Muscle of arm (tissue), 14 donors: ENCODE measurements around the gene STH. TPM values are rescaled to one million over a fixed set of nuclear protein-coding genes. Genes with fewer than 3 reads are reported as not detected.
"Not testable (repeated sequence)": the region's sequence is repeated elsewhere in the genome, so short reads cannot be mapped to it uniquely, and the experiment has no call there.

ENCODE experiments used
- DNase-seq: peaks from one replicate; pipeline ENCODE4 v3.0.0-alpha.2; 2013
- long read RNA-seq, 11 donors: transcript quantifications; one replicate each; lab custom pipeline, GENCODE V29; 2026
- polyA plus RNA-seq, 12 donors: library from polyadenylated mRNA; unstranded; fragments of 120-200 nt; gene quantifications; one replicate each; pipeline ENCODE4 v1.2.1, GENCODE V29; 2013; ENCODE audit not compliant: insufficient read length in 12 of 12

The STH gene, protein sequence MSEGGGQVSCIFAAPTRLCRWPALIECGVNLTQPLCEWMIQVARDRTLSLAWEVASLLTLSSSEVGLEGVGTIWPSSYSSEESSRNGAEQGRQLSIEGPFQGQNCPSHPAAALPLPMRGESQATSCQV
- polyA plus RNA-seq, result under 1 TPM in 1 of 12 donors, not detected in 11; 0.57 TPM
- long read RNA-seq, donor 1, result 0 reads
- long read RNA-seq, donor 2, result 0 reads
- long read RNA-seq, donor 3, result 0 reads
- long read RNA-seq, donor 4, result 0 reads
- long read RNA-seq, donor 5, result 0 reads
- long read RNA-seq, donor 6, result 0 reads
- long read RNA-seq, donor 7, partial matches to known transcripts, result 0 of 1 reads
- long read RNA-seq, donor 7, other reads (novel, unspliced or antisense), result 0 of 1 reads
- long read RNA-seq, donor 8, result 0 reads
- long read RNA-seq, donor 9, result 0 reads
- long read RNA-seq, donor 10, result 0 reads
- long read RNA-seq, donor 11, result 0 reads

DNA sequence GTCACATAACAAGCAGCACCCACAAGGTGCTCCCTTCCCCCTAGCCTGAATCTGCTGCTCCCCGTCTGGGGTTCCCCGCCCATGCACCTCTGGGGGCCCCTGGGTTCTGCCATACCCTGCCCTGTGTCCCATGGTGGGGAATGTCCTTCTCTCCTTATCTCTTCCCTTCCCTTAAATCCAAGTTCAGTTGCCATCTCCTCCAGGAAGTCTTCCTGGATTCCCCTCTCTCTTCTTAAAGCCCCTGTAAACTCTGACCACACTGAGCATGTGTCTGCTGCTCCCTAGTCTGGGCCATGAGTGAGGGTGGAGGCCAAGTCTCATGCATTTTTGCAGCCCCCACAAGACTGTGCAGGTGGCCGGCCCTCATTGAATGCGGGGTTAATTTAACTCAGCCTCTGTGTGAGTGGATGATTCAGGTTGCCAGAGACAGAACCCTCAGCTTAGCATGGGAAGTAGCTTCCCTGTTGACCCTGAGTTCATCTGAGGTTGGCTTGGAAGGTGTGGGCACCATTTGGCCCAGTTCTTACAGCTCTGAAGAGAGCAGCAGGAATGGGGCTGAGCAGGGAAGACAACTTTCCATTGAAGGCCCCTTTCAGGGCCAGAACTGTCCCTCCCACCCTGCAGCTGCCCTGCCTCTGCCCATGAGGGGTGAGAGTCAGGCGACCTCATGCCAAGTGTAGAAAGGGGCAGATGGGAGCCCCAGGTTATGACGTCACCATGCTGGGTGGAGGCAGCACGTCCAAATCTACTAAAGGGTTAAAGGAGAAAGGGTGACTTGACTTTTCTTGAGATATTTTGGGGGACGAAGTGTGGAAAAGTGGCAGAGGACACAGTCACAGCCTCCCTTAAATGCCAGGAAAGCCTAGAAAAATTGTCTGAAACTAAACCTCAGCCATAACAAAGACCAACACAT lies at the start of gene STH:
Gene STH, plus strand, starts transcription at position 264 of the 913 bp plus-strand sequence. Its CDS starts 30 bp downstream, at position 294.
- no peak for DNase-seq

DNA sequence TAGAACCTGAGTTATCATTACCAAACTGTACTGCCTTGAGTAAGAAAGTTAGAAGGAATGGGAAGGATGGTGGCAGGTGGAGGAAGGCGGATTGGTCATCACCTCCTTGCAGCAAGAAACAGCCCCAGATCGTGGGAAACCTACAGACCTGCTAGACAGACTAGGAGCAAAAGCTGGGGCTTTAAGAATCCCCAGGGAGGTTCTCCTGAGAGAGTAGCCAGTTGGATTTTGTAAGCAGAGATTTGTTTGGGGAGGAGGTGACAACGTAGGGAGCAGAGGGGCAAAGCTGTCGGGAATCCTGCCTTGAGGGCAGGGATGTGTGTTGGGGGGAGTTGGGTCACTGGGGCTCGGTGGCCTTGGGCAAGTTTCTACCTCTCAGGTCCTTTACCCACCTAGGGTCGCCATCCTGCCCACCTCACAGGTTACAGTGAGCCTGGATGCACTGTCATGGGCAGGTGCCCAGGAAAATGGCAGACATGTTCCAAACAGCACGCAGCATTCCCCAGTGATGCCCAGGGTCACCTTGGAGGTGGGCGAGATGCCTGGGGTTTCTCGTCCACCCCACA lies 49.2 kb upstream of the STH start:
- no peak for DNase-seq

DNA sequence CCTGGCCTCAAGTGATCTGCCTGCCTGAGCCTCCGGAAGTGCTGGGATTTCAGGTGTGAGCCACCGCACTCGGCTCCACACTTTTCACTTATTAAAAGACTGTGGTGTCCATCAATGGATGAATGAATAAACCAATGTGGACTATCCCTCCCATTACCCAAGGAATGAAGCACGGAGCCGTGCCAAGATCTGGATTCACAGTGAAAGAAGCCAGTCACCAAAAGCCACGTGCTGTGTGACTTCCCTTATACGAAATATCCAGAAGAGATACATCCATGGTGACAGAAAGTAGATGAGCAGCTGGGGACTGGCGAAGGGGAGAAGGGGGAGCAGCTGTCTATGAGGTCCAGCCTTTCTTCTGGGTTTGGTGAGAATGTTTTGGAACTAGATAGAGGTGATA lies 48.2 kb upstream of the STH start:
- DNase-seq, result no peak

DNA sequence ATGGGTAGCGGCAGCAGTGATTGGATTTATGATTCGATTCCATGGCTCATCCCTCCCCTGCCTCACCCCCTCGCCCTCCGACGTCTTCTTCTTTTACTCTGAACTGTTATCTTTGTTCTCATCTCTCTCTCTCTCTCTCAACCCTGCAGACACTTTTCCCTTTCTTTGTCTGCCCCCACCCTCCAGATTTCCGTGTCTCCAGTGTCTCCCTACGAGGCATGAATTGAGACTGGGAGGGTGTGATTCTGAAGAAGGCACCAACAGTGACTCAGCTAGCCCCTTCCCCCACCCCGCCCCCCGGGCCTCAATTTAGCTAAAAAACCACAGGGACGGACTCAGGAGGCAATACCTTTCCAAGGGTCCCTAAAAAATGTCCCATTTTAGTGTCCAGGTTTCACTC lies 47.6 kb upstream of the STH start:
- no peak for DNase-seq

DNA sequence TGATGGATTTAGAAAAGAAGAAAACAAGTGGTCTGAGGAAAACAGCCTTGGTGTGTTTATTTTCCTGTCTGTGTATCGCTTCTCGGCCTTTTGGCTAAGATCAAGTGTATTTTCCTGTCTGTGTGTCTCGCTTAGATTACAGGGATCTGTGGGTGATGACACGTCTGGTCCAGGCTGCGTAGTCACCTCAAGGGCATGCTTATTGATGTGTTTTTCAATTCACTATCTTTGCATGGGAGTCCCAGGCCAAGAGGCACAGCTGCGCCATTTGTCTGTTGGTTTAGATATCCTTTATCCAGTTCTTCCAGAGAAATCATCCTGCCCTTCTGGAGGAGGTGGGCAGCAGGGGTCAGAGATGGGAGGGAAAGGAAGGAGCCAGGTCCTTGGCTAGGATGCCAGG lies 47.1 kb upstream of the STH start:
- no peak for DNase-seq

DNA sequence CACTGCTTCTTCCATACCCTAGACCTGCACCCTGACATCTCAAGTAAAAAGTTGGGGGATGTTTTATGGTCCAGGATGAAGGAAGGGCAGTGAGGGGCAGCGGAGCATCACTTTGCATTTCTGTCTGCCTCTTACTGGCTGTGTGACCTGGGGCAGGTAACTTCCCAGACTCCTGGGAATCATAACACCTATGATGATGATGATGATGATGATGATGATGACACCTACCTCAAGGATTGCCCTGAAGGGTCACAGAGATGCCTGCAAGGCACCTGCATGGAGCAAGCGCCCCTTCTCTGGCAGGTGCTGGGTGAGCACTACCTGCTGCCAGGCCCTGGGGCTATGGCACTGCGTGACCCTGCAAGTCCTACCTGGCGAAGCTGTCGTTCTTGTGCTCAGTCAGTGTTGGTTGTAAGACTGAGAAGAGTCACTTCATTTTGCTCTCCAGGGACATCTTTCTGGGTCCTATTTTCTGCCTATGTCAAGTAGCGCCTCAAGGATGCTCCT lies 46.2 kb upstream of the STH start:
- DNase-seq, result no peak

DNA sequence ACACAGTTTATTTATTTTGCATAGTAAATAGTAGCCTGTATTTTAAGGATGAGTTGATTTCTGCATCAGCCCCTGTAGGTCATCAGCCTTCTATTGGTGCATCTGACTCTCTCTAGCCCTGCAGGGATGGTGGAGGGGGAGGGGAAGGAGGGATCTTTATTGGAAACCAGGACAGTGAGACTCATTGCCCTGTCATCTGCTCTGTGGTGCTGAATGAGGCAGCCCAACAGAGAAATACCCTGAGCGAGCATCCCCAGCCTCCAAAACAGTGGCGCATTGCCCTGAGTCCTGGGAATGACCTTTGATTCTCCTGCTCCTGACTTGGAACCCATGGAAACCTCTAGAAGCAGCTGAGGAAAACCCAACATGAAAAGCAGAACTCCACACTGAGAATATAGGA lies 45.5 kb upstream of the STH start:
- no peak for DNase-seq

DNA sequence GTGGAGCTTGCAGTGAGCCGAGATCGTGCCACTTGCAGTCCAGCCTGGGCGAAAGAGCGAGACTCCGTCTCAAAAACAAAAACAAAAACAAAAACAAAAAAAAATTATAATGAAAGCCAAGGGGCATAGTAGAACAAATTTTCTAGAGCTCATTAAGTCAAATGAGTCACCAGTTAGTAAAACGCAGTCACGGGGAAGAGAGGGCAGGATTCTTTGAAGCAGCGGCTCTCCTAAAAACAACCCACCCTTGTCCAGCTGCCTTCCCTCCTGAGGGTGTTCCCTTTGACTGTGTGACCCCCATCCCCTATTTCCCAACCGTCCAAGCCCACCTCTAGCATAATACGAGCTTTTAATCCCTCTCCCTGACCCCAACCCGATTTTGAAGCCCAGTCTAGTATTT lies 44.1 kb upstream of the STH start:
- DNase-seq, result no peak

DNA sequence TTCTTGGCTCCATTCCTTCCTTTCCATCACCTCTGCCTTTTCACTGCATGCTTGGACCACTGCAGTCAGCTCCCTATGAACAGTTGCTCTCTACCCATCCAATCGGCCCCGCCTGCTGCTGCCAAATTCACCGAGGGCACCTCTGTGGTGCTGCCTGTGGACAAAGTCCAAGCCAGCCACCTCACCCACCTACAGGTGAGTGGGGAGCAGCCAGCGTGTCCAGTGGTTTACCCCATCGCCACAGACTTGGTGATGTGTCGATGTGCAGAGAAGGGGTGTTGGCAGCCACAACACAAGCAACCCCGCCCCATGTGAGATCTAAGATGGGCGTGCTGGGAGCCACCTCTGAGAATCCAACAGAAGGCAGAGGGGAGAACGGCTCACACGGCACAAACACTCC lies 43.7 kb upstream of the STH start:
- DNase-seq, result no peak

DNA sequence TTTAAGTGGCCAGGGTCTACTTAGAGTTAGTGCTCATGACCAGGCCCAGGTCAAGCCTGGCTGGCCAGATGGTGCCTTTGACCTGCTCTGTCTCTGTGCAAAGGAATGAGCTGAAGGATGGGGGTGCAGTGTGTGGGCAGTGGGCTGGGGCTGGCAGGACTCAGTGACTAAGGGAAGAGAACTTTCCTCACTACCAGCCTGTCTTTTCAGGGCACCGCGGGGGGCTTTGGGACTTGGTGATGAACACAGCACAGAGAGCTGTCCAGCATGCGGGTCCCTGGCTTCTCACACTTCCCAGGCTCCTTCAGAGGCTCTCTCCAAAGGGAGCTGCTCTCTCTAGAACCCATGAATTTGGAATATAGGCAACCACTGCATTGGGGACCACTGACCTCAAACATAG lies 43.0 kb upstream of the STH start:
- DNase-seq, result no peak

DNA sequence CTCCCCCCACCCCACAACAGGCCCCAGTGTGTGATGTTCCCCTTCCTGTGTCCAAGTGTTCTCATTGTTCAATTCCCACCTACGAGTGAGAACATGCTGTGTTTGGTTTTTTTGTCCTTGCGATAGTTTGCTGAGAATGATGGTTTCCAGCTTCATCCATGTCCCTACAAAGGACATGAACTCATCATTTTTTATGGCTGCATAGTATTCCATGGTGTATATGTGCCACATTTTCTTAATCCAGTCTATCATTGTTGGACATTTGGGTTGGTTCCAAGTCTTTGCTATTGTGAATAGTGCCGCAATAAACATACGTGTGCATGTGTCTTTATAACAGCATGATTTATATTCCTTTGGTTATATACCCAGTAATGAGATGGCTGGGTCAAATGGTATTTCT lies 42.3 kb upstream of the STH start:
- DNase-seq, result not testable (repeated sequence)

DNA sequence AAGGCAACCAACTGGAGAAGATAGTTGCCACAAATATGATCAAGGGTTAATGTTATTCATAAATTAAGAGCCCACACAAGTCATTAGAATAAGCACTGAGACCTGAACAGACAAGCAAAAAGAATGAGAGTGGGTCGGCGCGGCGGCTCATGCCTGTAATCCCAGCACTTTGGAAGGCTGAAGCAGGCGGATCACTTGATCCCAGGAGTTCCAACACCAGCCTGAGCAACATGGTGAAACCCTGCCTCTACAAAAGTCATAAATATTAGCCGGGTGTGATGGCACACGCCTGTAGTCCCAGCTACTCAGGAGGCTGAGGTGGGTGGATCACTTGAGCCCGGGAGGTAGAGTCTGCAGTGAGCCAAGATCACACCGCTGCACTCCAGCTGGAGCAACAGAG lies 40.7 kb upstream of the STH start:
- DNase-seq, result no peak

DNA sequence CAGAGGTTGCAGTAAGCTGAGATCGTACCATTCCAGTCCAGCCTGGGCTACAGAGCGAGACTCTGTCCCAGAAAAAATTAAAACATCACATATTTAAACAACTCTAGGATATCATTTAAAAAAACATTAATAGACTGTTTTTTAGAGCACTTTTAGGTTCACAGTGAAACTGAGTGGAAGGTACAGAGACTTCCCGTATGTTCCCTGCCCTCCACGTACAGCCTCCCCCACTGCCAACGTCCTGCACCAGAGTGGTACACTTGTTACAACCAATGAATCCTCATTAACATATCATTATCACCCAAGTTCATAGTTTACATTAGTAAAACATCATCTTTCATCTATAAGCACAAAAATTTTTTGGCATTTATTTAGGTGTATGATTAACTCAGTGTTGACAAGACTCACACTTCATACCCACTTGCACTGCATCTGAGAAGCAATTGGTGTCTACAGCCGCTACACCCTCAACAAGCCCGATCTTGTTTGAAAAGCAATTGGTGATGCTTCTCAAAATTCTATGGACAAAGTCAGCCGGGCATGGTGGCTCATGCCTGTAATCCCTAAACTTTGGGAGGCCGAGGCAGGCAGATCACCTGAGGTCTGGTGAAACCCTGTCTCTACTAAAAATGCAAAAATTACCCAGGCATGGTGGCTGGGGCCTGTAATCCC lies 39.9 kb upstream of the STH start:
- no peak for DNase-seq

DNA sequence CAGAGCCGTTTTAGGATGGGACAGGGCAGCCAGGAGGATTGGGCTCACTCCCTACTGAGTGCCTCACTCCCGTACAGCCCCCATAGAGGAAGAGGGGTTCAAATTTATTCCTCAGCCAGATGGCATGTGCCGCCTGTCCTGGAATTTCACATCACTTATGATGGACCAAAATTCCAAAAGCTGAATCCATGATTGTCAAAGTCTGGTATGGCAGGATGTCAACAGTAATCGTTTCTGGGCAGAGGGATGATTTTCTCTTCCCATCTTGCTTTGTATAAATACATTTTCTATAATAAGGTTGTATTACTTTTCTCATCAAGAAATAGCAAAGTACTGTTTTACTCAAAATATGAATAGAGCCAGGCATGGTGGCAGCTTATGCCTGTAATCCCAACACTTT lies 38.7 kb upstream of the STH start:
- DNase-seq, result no peak

DNA sequence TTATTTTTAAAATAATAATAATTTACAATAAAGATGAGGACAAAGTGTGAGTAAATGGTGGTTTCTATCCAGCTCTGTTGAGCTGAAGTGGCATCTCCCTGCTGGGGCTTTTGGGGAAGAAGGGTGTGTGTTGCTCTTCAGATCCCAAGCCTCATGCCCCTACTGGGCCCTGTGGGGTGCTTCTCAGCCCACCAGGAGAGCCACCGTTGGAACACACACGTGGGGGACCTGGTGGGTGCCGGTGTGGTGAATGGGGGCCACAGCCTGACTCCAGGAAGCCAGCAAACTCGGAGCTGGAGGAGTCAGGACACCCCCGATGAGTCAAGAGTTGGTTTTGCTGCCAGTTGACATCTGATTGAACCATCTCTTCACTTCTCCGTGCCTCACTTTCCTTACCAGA lies 37.8 kb upstream of the STH start:
- no peak for DNase-seq

DNA sequence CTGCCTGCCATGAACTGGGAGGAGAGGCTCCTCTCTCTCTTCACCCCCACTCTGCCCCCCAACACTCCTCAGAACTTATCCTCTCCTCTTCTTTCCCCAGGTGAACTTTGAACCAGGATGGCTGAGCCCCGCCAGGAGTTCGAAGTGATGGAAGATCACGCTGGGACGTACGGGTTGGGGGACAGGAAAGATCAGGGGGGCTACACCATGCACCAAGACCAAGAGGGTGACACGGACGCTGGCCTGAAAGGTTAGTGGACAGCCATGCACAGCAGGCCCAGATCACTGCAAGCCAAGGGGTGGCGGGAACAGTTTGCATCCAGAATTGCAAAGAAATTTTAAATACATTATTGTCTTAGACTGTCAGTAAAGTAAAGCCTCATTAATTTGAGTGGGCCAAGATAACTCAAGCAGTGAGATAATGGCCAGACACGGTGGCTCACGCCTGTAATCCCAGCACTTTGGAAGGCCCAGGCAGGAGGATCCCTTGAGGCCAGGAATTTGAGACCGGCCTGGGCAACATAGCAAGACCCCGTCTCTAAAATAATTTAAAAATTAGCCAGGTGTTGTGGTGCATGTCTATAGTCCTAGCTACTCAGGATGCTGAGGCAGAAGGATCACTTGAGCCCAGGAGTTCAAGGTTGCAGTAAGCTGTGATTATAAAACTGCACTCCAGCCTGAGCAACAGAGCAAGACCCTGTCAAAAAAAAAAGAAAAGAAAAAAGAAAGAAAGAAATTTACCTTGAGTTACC lies 36.7 kb upstream of the STH start:
- no peak for DNase-seq

DNA sequence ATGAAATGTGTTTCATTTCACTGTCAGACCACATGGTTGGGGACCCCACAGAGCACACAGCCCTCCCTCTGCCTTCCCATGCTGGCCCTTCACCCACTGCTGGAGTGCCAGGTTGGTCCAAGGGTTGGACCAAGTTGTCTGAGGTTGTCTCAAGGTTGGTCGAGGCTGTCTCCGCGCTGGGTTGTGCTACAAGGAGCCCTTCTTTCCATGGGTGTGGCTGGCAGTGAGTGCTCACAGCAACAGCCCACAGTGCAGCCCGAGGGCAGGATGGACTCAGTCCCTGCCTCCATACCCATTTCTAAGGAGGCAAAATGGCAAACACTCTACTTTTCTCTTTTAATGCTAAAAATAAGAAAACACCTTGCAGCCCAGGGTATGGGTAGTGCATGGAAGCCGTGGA lies 35.8 kb upstream of the STH start:
- DNase-seq, result no peak

DNA sequence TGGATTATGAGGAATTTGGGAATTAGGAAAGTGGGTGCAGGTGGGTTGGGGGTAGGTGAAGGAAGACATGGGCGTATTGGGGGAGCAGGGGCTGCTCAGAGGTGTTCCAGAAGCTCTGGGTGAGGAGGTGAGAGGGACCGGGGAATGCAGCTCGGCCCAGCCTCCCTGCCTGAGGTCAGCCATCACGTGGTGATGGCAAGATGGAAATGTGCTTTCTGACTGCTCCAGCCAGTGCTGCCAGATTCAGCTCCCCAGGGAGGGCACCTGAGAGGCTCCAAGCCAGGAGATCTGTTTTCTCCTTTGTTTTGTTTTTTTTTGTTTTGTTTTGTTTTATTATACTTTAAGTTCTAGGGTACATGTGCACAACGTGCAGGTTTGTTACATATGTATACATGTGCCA lies 35.2 kb upstream of the STH start:
- DNase-seq, result no peak

DNA sequence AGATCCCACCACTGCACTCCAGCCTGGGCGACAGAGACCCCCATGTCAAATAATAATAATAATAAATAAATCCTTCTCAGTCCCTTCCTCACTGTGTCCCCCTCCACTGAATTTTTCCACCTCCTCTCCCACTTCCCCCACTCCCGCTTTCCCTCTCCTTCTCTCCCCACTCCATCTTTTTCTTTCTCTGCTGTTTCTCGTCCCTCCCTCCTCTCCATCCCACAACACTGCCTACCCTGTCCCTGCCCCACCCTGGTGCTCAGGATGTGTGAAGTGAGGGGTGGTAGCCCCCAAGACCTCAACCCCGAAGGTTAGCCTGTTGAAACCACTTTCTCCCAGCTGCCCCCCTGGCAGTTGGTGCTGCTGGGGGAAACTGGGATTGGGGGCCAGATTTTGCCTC lies 34.4 kb upstream of the STH start:
- DNase-seq, result no peak

DNA sequence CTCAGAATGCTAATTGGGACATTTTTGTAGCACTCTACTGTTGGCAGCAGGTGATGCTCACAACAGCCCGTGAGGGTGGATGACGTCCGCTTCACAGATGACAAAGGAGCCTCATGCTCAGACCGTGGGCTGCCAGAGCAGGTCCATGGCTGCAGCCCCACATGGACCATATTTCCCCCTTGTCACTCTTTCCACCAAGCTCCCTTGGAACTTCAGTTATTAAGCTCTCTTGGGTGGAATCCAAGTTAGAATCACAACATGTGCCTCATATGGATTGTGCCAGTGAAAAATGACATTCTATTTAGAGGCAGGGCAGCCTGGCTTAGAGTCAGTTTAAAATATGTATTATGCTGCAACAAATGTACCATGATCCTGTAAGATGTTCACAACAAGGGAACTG lies 33.2 kb upstream of the STH start:
- DNase-seq, result no peak

DNA sequence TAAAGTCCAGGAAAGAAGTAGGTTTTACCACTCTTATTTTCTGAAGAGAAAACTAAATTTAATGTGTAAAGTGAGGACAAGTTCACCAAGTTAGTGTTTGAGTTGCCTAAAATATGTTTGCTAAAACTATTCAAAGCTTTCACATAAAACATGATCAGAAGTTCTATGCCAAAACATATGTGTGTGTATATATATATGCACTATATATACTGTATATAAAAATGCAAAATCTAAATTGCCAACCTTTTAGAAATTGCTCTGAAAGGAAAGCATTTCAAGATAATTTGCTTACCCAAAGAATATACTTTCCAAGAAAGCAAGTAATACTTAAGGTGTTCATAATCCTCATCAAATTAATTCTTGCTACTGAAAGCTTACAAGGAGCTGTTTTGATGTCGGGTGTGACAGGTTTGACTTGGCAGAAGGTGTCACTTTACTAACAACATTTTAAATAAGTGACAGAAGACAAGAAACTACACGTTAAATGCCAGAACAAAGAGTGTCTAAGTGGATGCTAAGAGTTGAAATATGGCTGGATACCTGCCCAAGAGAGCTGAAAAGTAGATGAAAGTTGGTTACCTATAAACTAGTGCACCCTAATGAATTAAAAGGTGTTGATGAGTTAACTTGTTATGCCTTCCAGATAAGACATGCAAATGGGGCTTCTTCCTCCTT lies 32.3 kb upstream of the STH start:
- no peak for DNase-seq
